HL-60 (cell line): ENCODE results near the gene TMEM44.

Experiments used
- DNase-seq, 2 experiments: peaks; one replicate each; pipeline ENCODE4 v3.0.0-alpha.2; 2010 to 2020; ENCODE audit warnings: low read depth in 1 of 2, low spot score in 1 of 2
- H3K27ac ChIP-seq: fragments of 250-450 bp; sonication (Bioruptor Pico); replicated peaks from 2 replicates; pipeline ENCODE4 v1.5.1; 2020; ENCODE audit warnings: mild to moderate bottlenecking, moderate library complexity
- H3K27me3 ChIP-seq: fragments of 250-450 bp; sonication (Bioruptor Pico); 2 replicates; pipeline ENCODE4 v1.5.1; 2021; ENCODE audit warnings: mild to moderate bottlenecking, moderate library complexity; ENCODE audit not compliant: insufficient read depth, poor library complexity, severe bottlenecking
- H3K4me3 ChIP-seq: replicated peaks from 2 replicates; pipeline ENCODE4 v1.5.1; 2011; ENCODE audit warnings: mild to moderate bottlenecking, control low read depth, low read length; ENCODE audit not compliant: insufficient read depth
- GABPA ChIP-seq: IDR thresholded peaks from 2 replicates; pipeline ENCODE4 v1.6.1; 2012; ENCODE audit warnings: low read depth
- POLR2AphosphoS5 ChIP-seq: IDR thresholded peaks from 2 replicates; pipeline ENCODE4 v1.6.1; 2012; ENCODE audit warnings: low read depth
- SPI1 ChIP-seq: IDR thresholded peaks from 2 replicates; pipeline ENCODE4 v1.6.1; 2012; ENCODE audit warnings: low read depth, mild to moderate bottlenecking, borderline replicate concordance
- TF ChIP-seq, protein P1 (sequence below): IDR thresholded peaks from one replicate; pipeline ENCODE4 v1.5.1; 2011; ENCODE audit warnings: low read length, control low read depth, inconsistent platforms; ENCODE audit not compliant: insufficient read depth
- TF ChIP-seq, protein P2 (sequence below): IDR thresholded peaks from 2 replicates; pipeline ENCODE4 v1.6.1; 2012; ENCODE audit warnings: low read depth; ENCODE audit not compliant: insufficient replicate concordance

Gene TMEM44

GRCh38 chr3:194680888-194681615 is 47.8 kb upstream of the TMEM44 start:
- TF ChIP-seq POLR2AphosphoS5 (no peak), GABPA (no peak), SPI1 (no peak; the same call in 1 of the 2 replicates)
- TF ChIP-seq, protein P1, sequence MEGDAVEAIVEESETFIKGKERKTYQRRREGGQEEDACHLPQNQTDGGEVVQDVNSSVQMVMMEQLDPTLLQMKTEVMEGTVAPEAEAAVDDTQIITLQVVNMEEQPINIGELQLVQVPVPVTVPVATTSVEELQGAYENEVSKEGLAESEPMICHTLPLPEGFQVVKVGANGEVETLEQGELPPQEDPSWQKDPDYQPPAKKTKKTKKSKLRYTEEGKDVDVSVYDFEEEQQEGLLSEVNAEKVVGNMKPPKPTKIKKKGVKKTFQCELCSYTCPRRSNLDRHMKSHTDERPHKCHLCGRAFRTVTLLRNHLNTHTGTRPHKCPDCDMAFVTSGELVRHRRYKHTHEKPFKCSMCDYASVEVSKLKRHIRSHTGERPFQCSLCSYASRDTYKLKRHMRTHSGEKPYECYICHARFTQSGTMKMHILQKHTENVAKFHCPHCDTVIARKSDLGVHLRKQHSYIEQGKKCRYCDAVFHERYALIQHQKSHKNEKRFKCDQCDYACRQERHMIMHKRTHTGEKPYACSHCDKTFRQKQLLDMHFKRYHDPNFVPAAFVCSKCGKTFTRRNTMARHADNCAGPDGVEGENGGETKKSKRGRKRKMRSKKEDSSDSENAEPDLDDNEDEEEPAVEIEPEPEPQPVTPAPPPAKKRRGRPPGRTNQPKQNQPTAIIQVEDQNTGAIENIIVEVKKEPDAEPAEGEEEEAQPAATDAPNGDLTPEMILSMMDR, result no peak
- TF ChIP-seq, protein P2, sequence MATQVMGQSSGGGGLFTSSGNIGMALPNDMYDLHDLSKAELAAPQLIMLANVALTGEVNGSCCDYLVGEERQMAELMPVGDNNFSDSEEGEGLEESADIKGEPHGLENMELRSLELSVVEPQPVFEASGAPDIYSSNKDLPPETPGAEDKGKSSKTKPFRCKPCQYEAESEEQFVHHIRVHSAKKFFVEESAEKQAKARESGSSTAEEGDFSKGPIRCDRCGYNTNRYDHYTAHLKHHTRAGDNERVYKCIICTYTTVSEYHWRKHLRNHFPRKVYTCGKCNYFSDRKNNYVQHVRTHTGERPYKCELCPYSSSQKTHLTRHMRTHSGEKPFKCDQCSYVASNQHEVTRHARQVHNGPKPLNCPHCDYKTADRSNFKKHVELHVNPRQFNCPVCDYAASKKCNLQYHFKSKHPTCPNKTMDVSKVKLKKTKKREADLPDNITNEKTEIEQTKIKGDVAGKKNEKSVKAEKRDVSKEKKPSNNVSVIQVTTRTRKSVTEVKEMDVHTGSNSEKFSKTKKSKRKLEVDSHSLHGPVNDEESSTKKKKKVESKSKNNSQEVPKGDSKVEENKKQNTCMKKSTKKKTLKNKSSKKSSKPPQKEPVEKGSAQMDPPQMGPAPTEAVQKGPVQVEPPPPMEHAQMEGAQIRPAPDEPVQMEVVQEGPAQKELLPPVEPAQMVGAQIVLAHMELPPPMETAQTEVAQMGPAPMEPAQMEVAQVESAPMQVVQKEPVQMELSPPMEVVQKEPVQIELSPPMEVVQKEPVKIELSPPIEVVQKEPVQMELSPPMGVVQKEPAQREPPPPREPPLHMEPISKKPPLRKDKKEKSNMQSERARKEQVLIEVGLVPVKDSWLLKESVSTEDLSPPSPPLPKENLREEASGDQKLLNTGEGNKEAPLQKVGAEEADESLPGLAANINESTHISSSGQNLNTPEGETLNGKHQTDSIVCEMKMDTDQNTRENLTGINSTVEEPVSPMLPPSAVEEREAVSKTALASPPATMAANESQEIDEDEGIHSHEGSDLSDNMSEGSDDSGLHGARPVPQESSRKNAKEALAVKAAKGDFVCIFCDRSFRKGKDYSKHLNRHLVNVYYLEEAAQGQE, result no peak
- H3K27ac ChIP-seq, result no peak overlapping the region

GRCh38 chr3:194676471-194676870 is 43.3 kb upstream of the TMEM44 start:
- Histone ChIP-seq H3K27me3 (no peaks in the 10 kb centered on the region), H3K4me3 (no peak overlapping the region)
- no peak for TF ChIP-seq SPI1
- TF ChIP-seq, protein P1, result no peak
- TF ChIP-seq, protein P2, result no peak
- TF ChIP-seq POLR2AphosphoS5, result no peak
- TF ChIP-seq GABPA, result no peak

More at GRCh38 chr3:194680888-194681615, 47.8 kb upstream of the TMEM44 start:
- no peak for DNase-seq
- H3K4me3 ChIP-seq, result no peak overlapping the region
- no peaks in the 10 kb centered on the region for H3K27me3 ChIP-seq

DNA sequence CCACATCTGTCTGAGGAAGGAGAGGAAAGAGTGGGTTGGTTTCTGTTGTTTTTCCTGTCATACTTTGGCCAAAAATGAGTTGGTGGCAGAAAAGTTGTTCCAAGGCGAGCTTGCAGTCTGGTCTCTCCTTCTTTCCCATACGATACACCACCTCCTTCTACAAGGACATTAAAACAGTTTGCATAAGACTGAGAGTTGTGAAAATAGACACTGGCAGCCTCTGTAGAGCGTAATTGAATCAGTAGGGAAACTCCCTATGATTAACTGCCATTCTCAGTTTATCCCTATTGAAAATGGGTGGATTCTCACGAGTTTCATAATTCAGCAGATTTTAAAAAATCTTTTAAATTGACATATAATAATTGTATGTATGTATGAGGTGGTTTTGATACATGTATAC is 42.5 kb upstream of the TMEM44 start:
- DNase-seq, result no peak
- TF ChIP-seq POLR2AphosphoS5 (no peak), GABPA (no peak), SPI1 (no peak)
- TF ChIP-seq, protein P2, result no peak
- TF ChIP-seq, protein P1, result no peak
- Histone ChIP-seq H3K27me3 (no peaks in the 10 kb centered on the region), H3K4me3 (no peak overlapping the region), H3K27ac (no peak overlapping the region)

More at GRCh38 chr3:194676471-194676870, 43.3 kb upstream of the TMEM44 start:
- no peak for DNase-seq
- H3K27ac ChIP-seq, result no peak overlapping the region
